Activated CD8-positive, alpha-beta T cell treated with anti-CD3 and anti-CD28 coated beads, Interleukin-2, amount 10 ng/mL, durations not matched to agents 7 days and 5 days (primary cell): ENCODE results near the gene TICAM2. TPM values are rescaled to one million over a fixed set of nuclear protein-coding genes. Genes with fewer than 3 reads are reported as not detected.

Experiments used
- ATAC-seq: fragments of 150-1000 bp; cut with Tn5 transposase; one replicate; pipeline ENCODE4 v1.10.0; 2021; ENCODE audit warnings: moderate library complexity
- CTCF ChIA-PET: fragments of 350-600 bp; sonication (Branson Sonifier 250); formaldehyde crosslinking; loops from one replicate; lab custom pipeline; 2021; ENCODE audit warnings: antibody characterized with exemption; lab: Charles Lee
- POLR2A ChIA-PET: fragments of 350-600 bp; sonication (Branson Sonifier 250); formaldehyde crosslinking; loops from one replicate; lab custom pipeline; 2021; ENCODE audit warnings: antibody characterized with exemption; lab: Charles Lee
- DNase-seq: peaks from one replicate; pipeline ENCODE4 v3.0.0-alpha.2; 2020
- H3K27ac Mint-ChIP-seq: one replicate; pipeline ENCODE4 v1.8.0; 2021; ENCODE audit warnings: mild to moderate bottlenecking, mixed read lengths
- H3K27me3 Mint-ChIP-seq: one replicate; pipeline ENCODE4 v1.8.0; 2021; ENCODE audit warnings: low read depth, mixed read lengths
- H3K36me3 Mint-ChIP-seq: one replicate; pipeline ENCODE4 v1.8.0; 2021; ENCODE audit warnings: low read depth, mixed read lengths
- H3K4me1 Mint-ChIP-seq: one replicate; pipeline ENCODE4 v1.8.0; 2021; ENCODE audit warnings: low read depth, mixed read lengths
- H3K4me3 Mint-ChIP-seq: one replicate; pipeline ENCODE4 v1.8.0; 2021; ENCODE audit warnings: mild to moderate bottlenecking, mixed read lengths
- H3K9me3 Mint-ChIP-seq: one replicate; pipeline ENCODE4 v1.8.0; 2022; ENCODE audit warnings: mixed read lengths; ENCODE audit not compliant: insufficient read depth
- total RNA-seq, 2 experiments: library from RNA; stranded (reverse); gene quantifications; one replicate each; pipeline ENCODE4 v1.2.3, GENCODE V29; 2021

Gene TICAM2
- total RNA-seq, 2 experiments from 2014 or later = 0.47 to 0.55 TPM

GRCh38 chr5:115561176-115561575 is 41.1 kb downstream of the TICAM2 start:
- H3K27ac Mint-ChIP-seq = no peak overlapping the region
- ChIA-PET CTCF (interaction anchor here (0.9 kb wide), 1 partner anchor 13 kb away, joined by 3 read pairs; no protein-coding TSS in a partner anchor), POLR2A (no interaction called here)
- no peak overlapping the region for H3K4me3 Mint-ChIP-seq
- no peaks in the 10 kb centered on the region for H3K4me1 Mint-ChIP-seq
- ATAC-seq (no peak), DNase-seq (no peak)
- no peaks in the 10 kb centered on the region for H3K9me3 Mint-ChIP-seq
- no peaks in the 10 kb centered on the region for H3K36me3 Mint-ChIP-seq
- H3K27me3 Mint-ChIP-seq = peaks cover 16% of the 10 kb centered on the region

DNA sequence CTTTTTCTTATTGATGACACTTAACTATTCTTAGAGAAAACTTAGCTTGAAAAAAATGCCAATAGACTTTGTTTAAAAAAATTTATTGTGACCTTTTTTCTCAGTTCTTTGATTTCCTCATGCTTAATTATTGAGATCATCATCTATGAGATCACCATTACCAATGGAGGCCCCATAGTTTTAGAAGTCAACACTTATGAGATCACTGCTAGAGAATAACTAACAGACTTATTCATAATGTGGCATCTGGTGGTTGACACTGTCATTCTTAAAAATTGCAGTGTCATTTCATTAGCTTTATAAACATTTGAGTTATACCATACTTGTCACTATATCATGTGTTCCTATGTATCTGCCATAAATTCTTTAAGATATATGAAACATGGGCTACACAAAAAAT is 42.8 kb downstream of the TICAM2 start:
- no peak for ATAC-seq
- H3K36me3 Mint-ChIP-seq = no peaks in the 10 kb centered on the region
- CTCF ChIA-PET = no interaction called here
- no peaks in the 10 kb centered on the region for H3K9me3 Mint-ChIP-seq
- DNase-seq = no peak
- POLR2A ChIA-PET = no interaction called here
- peaks cover 15% of the 10 kb centered on the region for H3K27me3 Mint-ChIP-seq
- H3K27ac Mint-ChIP-seq = no peak overlapping the region
- H3K4me3 Mint-ChIP-seq = no peak overlapping the region
- H3K4me1 Mint-ChIP-seq = no peaks in the 10 kb centered on the region

GRCh38 chr5:115558388-115558956 is 43.8 kb downstream of the TICAM2 start:
- H3K27me3 Mint-ChIP-seq = peaks cover 15% of the 10 kb centered on the region
- H3K36me3 Mint-ChIP-seq = no peaks in the 10 kb centered on the region
- H3K9me3 Mint-ChIP-seq = no peaks in the 10 kb centered on the region
- ChIA-PET POLR2A (no interaction called here), CTCF (no interaction called here)
- no peak overlapping the region for H3K4me3 Mint-ChIP-seq
- no peak for ATAC-seq
- H3K27ac Mint-ChIP-seq = no peak overlapping the region
- DNase-seq = no peak
- no peaks in the 10 kb centered on the region for H3K4me1 Mint-ChIP-seq

GRCh38 chr5:115557667-115558387 is 44.5 kb downstream of the TICAM2 start:
- CTCF ChIA-PET = no interaction called here
- no peaks in the 10 kb centered on the region for H3K36me3 Mint-ChIP-seq
- DNase-seq = no peak
- ATAC-seq = no peak
- H3K27ac Mint-ChIP-seq = no peak overlapping the region
- POLR2A ChIA-PET = no interaction called here
- H3K27me3 Mint-ChIP-seq = peaks cover 10% of the 10 kb centered on the region
- H3K4me3 Mint-ChIP-seq = no peak overlapping the region
- H3K4me1 Mint-ChIP-seq = no peaks in the 10 kb centered on the region
- no peaks in the 10 kb centered on the region for H3K9me3 Mint-ChIP-seq

- no peaks in the 10 kb centered on the region for H3K9me3 Mint-ChIP-seq
These were observed 46.0 kb downstream of the TICAM2 start for GRCh38 chr5:115556276-115556675.

DNA sequence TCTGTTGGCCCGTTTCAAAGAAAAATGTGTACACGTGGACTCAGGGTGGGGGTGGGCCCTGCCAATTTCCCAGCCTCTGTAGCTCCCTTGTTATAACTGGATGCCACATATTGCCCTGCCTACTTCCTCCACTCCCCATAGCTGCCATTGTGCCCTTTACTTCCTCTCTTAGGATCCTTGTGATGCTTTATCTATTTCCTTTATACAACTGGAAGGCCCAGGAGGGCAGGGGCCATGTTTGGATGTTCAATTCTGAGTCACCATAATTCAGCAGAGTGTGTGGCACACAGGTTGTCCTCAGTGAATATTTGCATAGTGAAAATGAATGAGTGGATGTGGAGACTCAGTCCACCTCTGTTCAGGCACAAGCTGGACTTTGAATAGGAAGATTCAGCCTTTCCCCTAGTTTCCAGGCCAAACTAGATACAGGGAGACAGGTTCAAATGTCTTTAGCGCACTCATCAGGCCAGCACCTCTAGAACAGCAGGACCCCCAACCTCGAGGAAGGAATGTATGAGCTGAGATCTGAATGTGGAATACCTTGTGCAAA is 47.1 kb downstream of the TICAM2 start:
- ATAC-seq (no peak), DNase-seq (no peak)
- H3K36me3 Mint-ChIP-seq = no peaks in the 10 kb centered on the region
- no peak overlapping the region for H3K27ac Mint-ChIP-seq
- H3K4me1 Mint-ChIP-seq = no peaks in the 10 kb centered on the region
- no peaks in the 10 kb centered on the region for H3K9me3 Mint-ChIP-seq
- ChIA-PET CTCF (no interaction called here), POLR2A (no interaction called here)
- no peak overlapping the region for H3K4me3 Mint-ChIP-seq
- H3K27me3 Mint-ChIP-seq = peaks cover 10% of the 10 kb centered on the region

More at GRCh38 chr5:115556276-115556675, 46.0 kb downstream of the TICAM2 start:
- no peaks in the 10 kb centered on the region for H3K4me1 Mint-ChIP-seq
- no peaks in the 10 kb centered on the region for H3K36me3 Mint-ChIP-seq
- no peak for DNase-seq
- POLR2A ChIA-PET = no interaction called here
- H3K27me3 Mint-ChIP-seq = peaks cover 16% of the 10 kb centered on the region
- no peak overlapping the region for H3K4me3 Mint-ChIP-seq
- H3K27ac Mint-ChIP-seq = no peak overlapping the region
- CTCF ChIA-PET = no interaction called here
- no peak for ATAC-seq

DNA sequence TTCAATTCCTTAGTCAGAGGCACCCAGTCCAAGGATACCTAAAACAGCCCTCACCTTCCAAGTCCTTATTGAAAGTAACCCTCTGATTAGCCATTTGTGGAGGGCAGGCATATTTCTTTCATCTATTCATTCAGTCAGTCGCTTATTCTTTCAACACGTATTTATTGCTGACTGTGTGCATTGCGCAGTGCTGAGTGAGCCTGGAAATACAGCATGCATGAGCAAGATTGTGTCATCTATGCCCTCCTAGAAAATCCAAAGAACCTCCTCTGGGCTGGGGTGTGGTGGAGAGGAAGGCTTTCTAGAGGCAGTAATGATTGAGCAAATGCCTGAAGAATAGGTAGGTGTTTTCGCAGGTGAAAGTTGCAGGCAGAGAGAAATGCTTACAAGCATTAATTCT is 49.2 kb downstream of the TICAM2 start:
- ChIA-PET CTCF (no interaction called here), POLR2A (no interaction called here)
- no peak for DNase-seq
- Mint-ChIP-seq H3K9me3 (no peaks in the 10 kb centered on the region), H3K27ac (no peak overlapping the region), H3K27me3 (peaks cover 9% of the 10 kb centered on the region), H3K4me1 (peaks cover 4% of the 10 kb centered on the region), H3K36me3 (no peaks in the 10 kb centered on the region), H3K4me3 (no peak overlapping the region)
- ATAC-seq = no peak

GRCh38 chr5:115551415-115551814 is 50.9 kb downstream of the TICAM2 start:
- no peak for ATAC-seq
- H3K4me1 Mint-ChIP-seq = peaks cover 4% of the 10 kb centered on the region
- peaks cover 9% of the 10 kb centered on the region for H3K27me3 Mint-ChIP-seq
- H3K36me3 Mint-ChIP-seq = no peaks in the 10 kb centered on the region
- DNase-seq = no peak
- ChIA-PET POLR2A (no interaction called here), CTCF (interaction anchor here (1.6 kb wide), 1 partner anchor 47 kb away, joined by 3 read pairs; no protein-coding TSS in a partner anchor)
- H3K27ac Mint-ChIP-seq = no peak overlapping the region
- no peak overlapping the region for H3K4me3 Mint-ChIP-seq
- H3K9me3 Mint-ChIP-seq = no peaks in the 10 kb centered on the region

DNA sequence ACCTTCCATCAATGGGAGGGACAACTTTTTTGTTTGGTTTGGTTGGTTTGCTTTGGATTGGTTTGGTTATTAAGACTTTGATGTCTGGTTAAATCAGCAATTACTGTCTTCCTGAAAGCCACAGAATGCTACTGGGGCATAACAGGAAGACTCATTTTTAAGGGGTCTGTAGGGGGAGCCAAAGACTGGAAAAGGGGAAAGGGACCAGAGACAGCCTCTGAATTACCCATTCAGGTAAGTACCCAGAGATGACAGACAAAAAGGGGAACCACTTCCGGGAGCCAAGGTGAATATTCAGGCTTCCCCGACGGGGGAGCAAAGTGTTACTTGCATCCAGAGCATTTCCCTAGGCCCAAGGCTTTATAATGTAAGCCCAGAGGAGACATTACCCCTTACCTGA is 53.1 kb downstream of the TICAM2 start:
- no peak for ATAC-seq
- Mint-ChIP-seq H3K4me1 (peaks cover 12% of the 10 kb centered on the region), H3K4me3 (no peak overlapping the region), H3K9me3 (no peaks in the 10 kb centered on the region), H3K27me3 (peaks cover 9% of the 10 kb centered on the region), H3K27ac (no peak overlapping the region), H3K36me3 (peaks cover 10% of the 10 kb centered on the region)
- POLR2A ChIA-PET = no interaction called here
- CTCF ChIA-PET = no interaction called here
- DNase-seq = peak; percentile 39

GRCh38 chr5:115548683-115549082 is 53.6 kb downstream of the TICAM2 start:
- peaks cover 13% of the 10 kb centered on the region for H3K36me3 Mint-ChIP-seq
- CTCF ChIA-PET = no interaction called here
- H3K9me3 Mint-ChIP-seq = no peaks in the 10 kb centered on the region
- H3K27ac Mint-ChIP-seq = no peak overlapping the region
- POLR2A ChIA-PET = no interaction called here
- no peak overlapping the region for H3K4me3 Mint-ChIP-seq
- ATAC-seq (no peak), DNase-seq (no peak)
- H3K4me1 Mint-ChIP-seq = peaks cover 12% of the 10 kb centered on the region
- H3K27me3 Mint-ChIP-seq = peaks cover 9% of the 10 kb centered on the region

GRCh38 chr5:115545351-115545882 is 56.9 kb downstream of the TICAM2 start:
- ChIA-PET POLR2A (interaction anchor here (1.1 to 3.6 kb wide), 4 partner anchors 57 to 296 kb away, joined by 3 to 33 read pairs (median 10); partner anchors contain the start of genes AP3S1, ATG12, TICAM2 and TMED7), CTCF (interaction anchor here (1.1 to 2.6 kb wide), 4 partner anchors 9 to 294 kb away, joined by 3 to 8 read pairs (median 6); no protein-coding TSS in a partner anchor)
- H3K4me1 Mint-ChIP-seq = peaks cover 35% of the 10 kb centered on the region
- H3K27me3 Mint-ChIP-seq = no peaks in the 10 kb centered on the region
- DNase-seq (no peak), ATAC-seq (no peak)
- peak overlapping the region; percentile 99 for H3K27ac Mint-ChIP-seq
- H3K36me3 Mint-ChIP-seq = peaks cover 42% of the 10 kb centered on the region
- H3K9me3 Mint-ChIP-seq = no peaks in the 10 kb centered on the region
- H3K4me3 Mint-ChIP-seq = peak overlapping the region; percentile 99
